Testis (tissue), 3 donors: ENCODE measurements around the gene TMUB1. TPM values are rescaled to one million over a fixed set of nuclear protein-coding genes. Genes with fewer than 3 reads are reported as not detected.

Source experiments
- DNase-seq: peaks from one replicate; pipeline ENCODE4 v3.0.0-alpha.2; 2019
- H3K27ac ChIP-seq, 2 donors: fragments of 200-600 bp; sonication (generic); one replicate each; pipeline ENCODE4 v1.5.1; 2019
- H3K27me3 ChIP-seq: fragments of 200-600 bp; sonication (generic); one replicate; pipeline ENCODE4 v1.5.1; 2019
- H3K36me3 ChIP-seq: fragments of 200-600 bp; sonication (generic); one replicate; pipeline ENCODE4 v1.5.1; 2017; ENCODE audit warnings: low read depth; ENCODE audit errors: missing control alignments
- H3K4me1 ChIP-seq: fragments of 200-600 bp; sonication (generic); one replicate; pipeline ENCODE4 v1.5.1; 2019
- H3K4me3 ChIP-seq, 2 donors: fragments of 200-600 bp; sonication (generic); one replicate each; pipeline ENCODE4 v1.5.1; 2017 to 2019
- H3K9me3 ChIP-seq: fragments of 200-600 bp; sonication (generic); one replicate; pipeline ENCODE4 v1.5.1; 2017
- POLR2A ChIP-seq: fragments of 450-650 bp; IDR thresholded peaks from one replicate; pipeline ENCODE4 v1.6.1; 2017; ENCODE audit warnings: antibody characterized with exemption, mild to moderate bottlenecking, moderate library complexity
- WGBS, 2 donors: methylation state at CpG; one replicate each; pipeline ENCODE4 v1.1.5; 2018; 5-methylcytosine and 5-hydroxymethylcytosine counted together
- intact Hi-C: fragments of 100-400 bp; cut with DNase I; formaldehyde crosslinking; loops from one replicate; pipeline ENCODE4 v1.15.1; 2023; ENCODE audit warnings: low total_unique reads
- polyA plus RNA-seq: library from polyadenylated mRNA; stranded (reverse); fragments of 350-450 nt; fragmentation: Illumina TruSeq; extraction: RNeasy Lipid Tissue Mini Kit (QIAGEN cat#74804); gene quantifications from one replicate; pipeline ENCODE4 v1.2.3, GENCODE V29; 2014; ENCODE audit warnings: low read depth, low replicate concordance; ENCODE audit not compliant: insufficient read depth
- total RNA-seq, 2 donors: library from RNA; depleted of rRNA; stranded (reverse); fragments of >200 nt; gene quantifications; one replicate each; pipeline ENCODE4 v1.2.3, GENCODE V29; 2016
- TF ChIP-seq, protein P1 (sequence below), 3 experiments: fragments of 450-650 bp in 2 of 3; fragments of 200-600 bp in 1 of 3; sonication (generic) in 1 of 3; IDR thresholded peaks; one replicate each; pipeline ENCODE4 v1.5.1; 2016 to 2019; ENCODE audit warnings: antibody characterized with exemption in 3 of 3, mild to moderate bottlenecking in 2 of 3, moderate library complexity in 1 of 3

TMUB1 gene
- total and polyA plus RNA-seq, 3 donors from 2014 or later: 30.8 to 68.7 (median 63.2) TPM

DNA sequence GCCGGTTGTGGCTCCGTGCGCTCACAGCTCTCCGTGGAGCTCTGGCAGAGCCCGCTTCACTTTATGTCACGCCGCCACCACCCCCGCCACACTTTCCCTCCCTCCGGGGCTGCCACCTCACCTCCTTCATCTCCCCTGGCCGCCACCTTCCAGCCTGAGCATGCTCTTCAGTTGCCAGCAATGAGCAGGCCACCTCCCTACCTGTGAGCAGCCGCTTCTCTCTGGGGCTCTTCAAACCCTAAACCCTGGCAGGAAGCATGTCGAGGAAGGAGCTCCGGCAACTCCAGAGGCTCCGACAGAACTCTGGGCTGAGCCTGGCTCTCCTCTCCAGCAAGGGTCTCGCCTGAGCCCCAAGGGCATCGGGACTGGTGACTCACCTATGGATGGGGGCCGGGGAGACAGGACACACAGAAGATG is 47.5 kb upstream of the TMUB1 start:
- no peak for DNase-seq
- WGBS, 2 donors: 94 to 97% methylated on average over 16 to 17 of the region's 17 CpGs
- intact Hi-C loops: no loop called here
- TF ChIP-seq, protein P1, sequence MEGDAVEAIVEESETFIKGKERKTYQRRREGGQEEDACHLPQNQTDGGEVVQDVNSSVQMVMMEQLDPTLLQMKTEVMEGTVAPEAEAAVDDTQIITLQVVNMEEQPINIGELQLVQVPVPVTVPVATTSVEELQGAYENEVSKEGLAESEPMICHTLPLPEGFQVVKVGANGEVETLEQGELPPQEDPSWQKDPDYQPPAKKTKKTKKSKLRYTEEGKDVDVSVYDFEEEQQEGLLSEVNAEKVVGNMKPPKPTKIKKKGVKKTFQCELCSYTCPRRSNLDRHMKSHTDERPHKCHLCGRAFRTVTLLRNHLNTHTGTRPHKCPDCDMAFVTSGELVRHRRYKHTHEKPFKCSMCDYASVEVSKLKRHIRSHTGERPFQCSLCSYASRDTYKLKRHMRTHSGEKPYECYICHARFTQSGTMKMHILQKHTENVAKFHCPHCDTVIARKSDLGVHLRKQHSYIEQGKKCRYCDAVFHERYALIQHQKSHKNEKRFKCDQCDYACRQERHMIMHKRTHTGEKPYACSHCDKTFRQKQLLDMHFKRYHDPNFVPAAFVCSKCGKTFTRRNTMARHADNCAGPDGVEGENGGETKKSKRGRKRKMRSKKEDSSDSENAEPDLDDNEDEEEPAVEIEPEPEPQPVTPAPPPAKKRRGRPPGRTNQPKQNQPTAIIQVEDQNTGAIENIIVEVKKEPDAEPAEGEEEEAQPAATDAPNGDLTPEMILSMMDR (IDR thresholded peaks at IDR 0.05): no peak
- no peak for TF ChIP-seq POLR2A
- Histone ChIP-seq H3K9me3 (no peaks in the 10 kb centered on the region), H3K36me3 (no peaks in the 10 kb centered on the region), H3K27me3 (no peaks in the 10 kb centered on the region), H3K4me3 (no peak overlapping the region), H3K4me1 (no peaks in the 10 kb centered on the region), H3K27ac (no peak overlapping the region)

DNA sequence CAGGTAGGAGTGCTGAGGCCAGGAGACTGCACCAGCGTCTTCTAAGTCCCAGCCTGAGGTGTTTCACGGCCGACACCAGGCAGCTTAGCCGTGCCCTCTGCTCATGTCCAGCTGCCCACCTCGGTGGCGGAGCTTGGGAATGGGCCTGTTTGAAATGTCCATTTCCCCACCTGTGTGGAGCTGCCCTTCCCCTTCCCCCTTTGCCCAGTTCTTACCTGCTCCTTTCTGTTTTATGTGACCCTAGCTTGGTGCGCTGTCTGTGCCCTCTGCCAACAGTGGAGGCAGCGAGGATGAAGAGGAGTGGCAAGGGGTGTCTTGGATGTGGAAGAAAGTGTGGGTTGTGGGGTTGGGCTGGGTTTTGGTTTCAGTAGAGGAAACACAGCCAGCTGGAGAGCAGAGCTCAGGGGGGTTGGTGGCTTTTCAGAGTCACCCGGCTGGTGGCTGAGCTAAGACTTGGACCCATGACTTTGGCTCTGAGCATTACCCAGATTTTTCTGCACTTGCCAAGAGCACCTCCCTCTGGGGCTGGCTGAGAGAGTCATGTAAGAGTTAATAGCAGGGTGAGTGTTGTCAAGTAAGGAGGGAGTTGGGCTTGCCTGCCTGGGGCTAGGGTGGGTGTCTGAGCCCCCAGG is 46.8 kb upstream of the TMUB1 start:
- no peaks in the 10 kb centered on the region for H3K27me3 ChIP-seq
- intact Hi-C loops: loop anchor here (10.0 kb wide), 1 partner anchor 45 kb away; no protein-coding TSS in a partner anchor
- no peak for TF ChIP-seq POLR2A
- TF ChIP-seq, protein P1 (IDR thresholded peaks at IDR 0.05): no peak
- H3K4me3 ChIP-seq: no peak overlapping the region
- no peak for DNase-seq
- 93 to 94% methylated on average over 9 of the region's 9 CpGs for WGBS, 2 donors
- H3K36me3 ChIP-seq: no peaks in the 10 kb centered on the region
- H3K9me3 ChIP-seq: no peaks in the 10 kb centered on the region
- no peaks in the 10 kb centered on the region for H3K4me1 ChIP-seq
- no peak overlapping the region for H3K27ac ChIP-seq

DNA sequence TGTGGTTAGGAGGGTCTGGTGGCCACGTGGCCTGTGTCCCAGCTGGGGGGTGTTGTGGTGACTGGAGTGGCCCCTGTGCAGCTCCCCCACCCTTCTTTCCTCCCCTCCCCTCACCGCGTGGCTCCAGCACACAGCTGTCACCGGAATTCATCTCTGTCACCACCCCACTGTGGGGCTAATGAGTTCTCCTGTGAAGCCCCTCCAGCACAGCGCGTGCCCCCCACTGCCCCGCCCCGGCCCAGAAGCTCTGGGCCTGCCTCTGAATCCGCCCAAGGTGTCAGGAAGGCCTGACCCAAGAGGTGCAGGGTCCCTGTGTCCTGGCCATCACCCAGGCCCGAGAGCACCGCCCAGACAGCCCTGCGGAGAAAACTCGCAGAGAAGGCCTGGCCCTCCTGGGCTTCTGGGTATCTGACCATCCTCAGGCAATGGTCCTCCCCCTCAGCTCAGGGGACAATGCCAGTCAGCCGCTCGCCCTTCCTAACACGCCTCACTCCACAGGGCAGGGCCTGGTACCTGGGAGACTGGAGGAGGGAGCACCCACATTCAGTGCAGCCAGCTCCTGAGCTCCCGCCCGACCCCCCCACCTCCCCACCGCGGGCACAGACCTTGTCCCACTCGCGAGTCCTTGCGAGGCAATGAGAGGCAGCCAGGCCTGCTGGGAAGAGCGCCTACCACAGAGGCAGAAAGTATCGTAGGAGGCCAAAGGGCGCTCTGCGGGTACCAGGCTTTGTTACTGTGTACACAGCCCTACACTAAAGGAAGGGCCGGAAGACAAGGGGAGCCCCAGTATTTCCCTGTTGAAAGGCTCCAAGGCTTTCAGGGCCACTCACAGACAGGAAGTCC is 46.0 kb upstream of the TMUB1 start:
- WGBS, 2 donors: 88 to 90% methylated on average over 19 to 27 of the region's 28 CpGs
- Histone ChIP-seq H3K27me3 (no peaks in the 10 kb centered on the region), H3K4me1 (no peaks in the 10 kb centered on the region), H3K9me3 (no peaks in the 10 kb centered on the region), H3K27ac (no peak overlapping the region), H3K4me3 (no peak overlapping the region), H3K36me3 (no peaks in the 10 kb centered on the region)
- intact Hi-C loops: loop anchor here (10.0 kb wide), 1 partner anchor 45 kb away; no protein-coding TSS in a partner anchor
- DNase-seq: no peak
- no peak for TF ChIP-seq POLR2A
- TF ChIP-seq, protein P1 (IDR thresholded peaks at IDR 0.05): no peak

DNA sequence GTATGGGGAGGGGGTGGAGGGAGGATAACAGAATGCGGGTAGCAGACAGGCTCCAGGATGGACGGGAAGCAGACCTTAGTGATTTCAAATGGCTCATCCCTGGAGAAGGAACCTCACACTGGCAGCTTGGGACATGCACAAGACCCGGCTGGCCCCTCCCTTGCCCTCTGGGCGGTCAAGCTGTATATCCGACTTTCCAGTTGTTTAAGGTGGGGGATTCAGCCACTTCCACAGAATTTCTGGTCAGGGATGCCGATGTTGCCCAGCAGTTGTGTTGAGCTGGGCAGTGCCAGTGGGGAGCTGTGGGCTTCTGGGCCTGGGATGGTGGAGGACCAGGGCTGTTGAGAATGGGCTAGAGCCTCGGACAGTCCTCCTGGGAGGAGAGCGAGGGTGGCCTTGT is 45.4 kb upstream of the TMUB1 start:
- no peak overlapping the region for H3K4me3 ChIP-seq
- no peak for DNase-seq
- H3K27me3 ChIP-seq: no peaks in the 10 kb centered on the region
- H3K4me1 ChIP-seq: peaks cover 1% of the 10 kb centered on the region
- WGBS, 2 donors: 82 to 87% methylated on average over 8 of the region's 8 CpGs
- intact Hi-C loops: loop anchor here (10.0 kb wide), 1 partner anchor 46 kb away; no protein-coding TSS in a partner anchor
- no peak overlapping the region for H3K27ac ChIP-seq
- no peaks in the 10 kb centered on the region for H3K36me3 ChIP-seq
- H3K9me3 ChIP-seq: no peaks in the 10 kb centered on the region
- no peak for TF ChIP-seq POLR2A
- TF ChIP-seq, protein P1 (IDR thresholded peaks at IDR 0.05): no peak
